ENCODE measurements around the gene MEG3.
"Not testable (repeated sequence)": the region's sequence is repeated elsewhere in the genome, so short reads cannot be mapped to it uniquely, and the experiment has no call there.

The MEG3 gene

DNA sequence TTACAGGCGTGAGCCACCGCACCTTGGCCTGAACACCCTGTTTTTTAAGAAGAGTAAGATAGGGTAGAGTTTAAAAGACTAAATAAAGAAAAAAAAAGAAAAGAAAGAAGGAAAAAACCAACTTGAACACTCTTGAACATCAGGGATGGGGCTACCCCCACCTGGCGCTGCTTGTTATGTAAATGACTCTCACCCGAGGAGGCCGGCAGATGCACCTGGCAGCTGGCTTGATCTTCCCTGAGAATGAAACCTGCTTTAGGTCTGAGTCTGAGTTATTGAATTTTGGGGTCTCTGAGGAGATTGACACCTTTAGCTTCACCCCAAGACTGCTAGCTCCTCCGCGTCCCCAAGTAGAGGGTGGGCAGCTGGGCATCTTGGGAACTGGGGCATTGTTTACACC is 15.5 kb upstream of the MEG3 start:
- no peak overlapping the region for H3K27ac ChIP-seq
- H3K4me3 ChIP-seq: no peak overlapping the region

GRCh38 chr14:100810861-100811461 is 15.0 kb upstream of the MEG3 start:
- Histone ChIP-seq H3K4me3 (no peak overlapping the region), H3K27ac (no peak overlapping the region)

DNA sequence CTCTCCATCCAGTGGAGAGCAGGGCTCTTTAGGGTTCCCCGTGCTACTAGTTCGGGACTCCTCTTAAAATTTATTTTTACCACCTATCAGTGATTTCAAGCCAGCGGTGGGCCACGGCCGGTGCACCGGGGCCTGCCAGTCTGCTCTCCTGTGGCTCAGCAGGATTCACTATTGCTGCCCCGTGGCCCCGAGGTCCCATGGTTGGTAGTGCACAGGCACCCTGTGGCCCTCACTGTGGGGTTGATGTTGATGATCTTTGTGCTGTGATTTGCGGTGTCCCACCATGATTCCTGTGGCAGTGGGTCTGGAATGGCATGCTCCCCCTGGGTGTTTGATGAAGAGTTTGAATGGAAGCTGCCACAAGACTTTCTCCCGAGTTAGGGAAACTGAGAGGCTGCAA is 12.6 kb upstream of the MEG3 start:
- no peak overlapping the region for H3K27ac ChIP-seq
- H3K4me3 ChIP-seq: no peak overlapping the region

GRCh38 chr14:100815478-100816285 is 10.2 kb upstream of the MEG3 start:
- no peak overlapping the region for H3K27ac ChIP-seq
- H3K4me3 ChIP-seq: no peak overlapping the region

GRCh38 chr14:100816286-100816949 is 9.5 kb upstream of the MEG3 start:
- Histone ChIP-seq H3K27ac (no peak overlapping the region), H3K4me3 (no peak overlapping the region)

GRCh38 chr14:100816950-100817901 is 8.7 kb upstream of the MEG3 start:
- Histone ChIP-seq H3K27ac (no peak overlapping the region), H3K4me3 (no peak overlapping the region)

GRCh38 chr14:100818221-100818699 is 7.7 kb upstream of the MEG3 start:
- no peak overlapping the region for H3K4me3 ChIP-seq
- H3K27ac ChIP-seq: no peak overlapping the region

DNA sequence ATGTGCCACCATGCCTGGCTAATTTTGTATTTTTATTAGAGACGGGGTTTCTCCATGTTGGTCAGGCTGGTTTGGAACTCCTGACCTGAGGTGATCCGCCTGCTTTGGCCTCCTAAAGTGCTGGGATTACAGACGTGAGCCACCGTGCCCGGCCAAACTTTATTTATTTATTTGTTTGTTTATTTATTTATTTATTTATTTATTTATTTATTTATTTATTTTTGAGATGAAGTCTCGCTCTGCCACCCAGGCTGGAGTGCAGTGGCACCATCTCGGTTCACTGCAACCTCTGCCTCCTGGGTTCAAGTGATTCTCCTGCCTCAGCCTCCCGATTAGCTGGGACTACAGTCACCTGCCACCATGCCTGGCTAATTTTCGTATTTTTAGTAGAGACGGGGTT is 7.0 kb upstream of the MEG3 start:
- not testable (repeated sequence) for H3K27ac ChIP-seq, H3K4me3 ChIP-seq

GRCh38 chr14:100819453-100819828 is 6.5 kb upstream of the MEG3 start:
- no peak overlapping the region for H3K4me3 ChIP-seq
- H3K27ac ChIP-seq: no peak overlapping the region

DNA sequence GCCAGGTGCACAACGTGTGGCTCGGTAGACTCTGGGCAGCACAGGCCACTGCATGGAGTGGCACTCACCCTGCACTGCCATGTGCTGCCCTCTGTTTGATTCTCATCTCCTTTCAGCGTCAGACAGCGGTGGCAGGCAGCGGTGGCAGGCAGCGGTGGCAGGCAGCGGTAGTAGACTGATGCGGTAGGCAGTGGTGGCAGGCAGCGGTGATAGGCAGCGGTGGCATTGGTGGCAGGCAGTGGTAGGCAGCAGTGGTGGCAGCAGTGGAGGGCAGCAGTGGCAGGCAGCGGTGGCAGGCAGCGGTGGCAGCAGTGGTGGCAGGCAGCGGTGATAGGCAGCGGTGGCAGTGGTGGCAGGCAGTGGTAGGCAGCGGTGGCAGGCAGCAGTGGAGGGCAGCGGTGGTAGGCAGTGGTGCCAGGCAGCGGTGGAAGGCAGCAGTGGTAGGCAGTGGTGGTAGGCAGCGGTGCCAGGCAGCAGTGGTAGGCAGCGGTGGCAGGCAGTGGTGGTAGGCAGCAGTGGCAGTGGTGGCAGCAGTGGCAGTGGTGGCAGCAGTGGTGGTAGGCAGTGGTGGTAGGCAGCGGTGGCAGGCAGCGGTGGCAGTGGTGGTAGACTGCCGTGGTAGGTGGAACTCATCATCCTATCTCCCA is 6.0 kb upstream of the MEG3 start:
- Histone ChIP-seq H3K4me3 (no peak overlapping the region), H3K27ac (no peak overlapping the region)

DNA sequence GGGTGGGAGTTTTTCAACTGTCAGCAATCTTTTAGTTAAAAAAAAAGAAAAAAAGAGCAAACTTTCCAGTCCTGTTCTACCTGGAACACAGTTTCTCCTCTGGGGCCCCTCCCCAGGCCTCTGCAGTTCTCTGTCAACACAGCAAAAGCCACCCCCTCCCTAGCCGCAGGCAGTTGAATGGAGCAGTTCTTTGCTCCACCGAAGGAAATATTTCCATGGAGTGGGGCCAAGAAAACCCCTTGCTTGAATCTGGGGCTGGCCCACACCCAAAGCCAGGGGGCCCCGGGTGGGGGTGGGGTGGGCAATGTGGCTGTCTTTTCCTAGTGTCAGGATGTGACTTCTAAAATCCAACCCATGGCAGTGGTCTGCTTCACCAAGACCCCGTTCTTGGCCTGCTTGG is 5.0 kb upstream of the MEG3 start:
- Histone ChIP-seq H3K4me3 (no peak overlapping the region), H3K27ac (no peak overlapping the region)

DNA sequence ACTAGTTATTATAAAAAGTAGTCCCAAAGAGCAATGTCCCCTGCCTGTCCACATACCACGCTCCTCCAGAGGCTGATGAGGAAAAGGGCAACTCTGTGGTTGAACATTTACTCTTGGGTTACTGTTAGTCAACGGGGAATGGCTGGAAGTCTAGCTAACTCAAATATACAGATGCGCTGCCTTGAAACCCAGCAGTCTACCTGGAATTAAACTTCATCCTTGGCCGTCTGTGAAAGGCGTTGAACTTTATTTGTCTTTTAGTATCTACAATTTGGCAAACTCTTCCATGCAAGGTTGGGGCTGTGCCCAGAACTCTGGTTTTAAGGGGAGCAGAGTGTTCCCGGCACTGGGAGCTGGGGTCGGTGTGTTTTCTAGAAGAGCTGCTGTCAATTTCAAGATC is 3.9 kb upstream of the MEG3 start:
- Histone ChIP-seq H3K4me3 (no peak overlapping the region), H3K27ac (no peak overlapping the region)

GRCh38 chr14:100822532-100823296 is 3.2 kb upstream of the MEG3 start:
- Histone ChIP-seq H3K27ac (no peak overlapping the region), H3K4me3 (no peak overlapping the region)

DNA sequence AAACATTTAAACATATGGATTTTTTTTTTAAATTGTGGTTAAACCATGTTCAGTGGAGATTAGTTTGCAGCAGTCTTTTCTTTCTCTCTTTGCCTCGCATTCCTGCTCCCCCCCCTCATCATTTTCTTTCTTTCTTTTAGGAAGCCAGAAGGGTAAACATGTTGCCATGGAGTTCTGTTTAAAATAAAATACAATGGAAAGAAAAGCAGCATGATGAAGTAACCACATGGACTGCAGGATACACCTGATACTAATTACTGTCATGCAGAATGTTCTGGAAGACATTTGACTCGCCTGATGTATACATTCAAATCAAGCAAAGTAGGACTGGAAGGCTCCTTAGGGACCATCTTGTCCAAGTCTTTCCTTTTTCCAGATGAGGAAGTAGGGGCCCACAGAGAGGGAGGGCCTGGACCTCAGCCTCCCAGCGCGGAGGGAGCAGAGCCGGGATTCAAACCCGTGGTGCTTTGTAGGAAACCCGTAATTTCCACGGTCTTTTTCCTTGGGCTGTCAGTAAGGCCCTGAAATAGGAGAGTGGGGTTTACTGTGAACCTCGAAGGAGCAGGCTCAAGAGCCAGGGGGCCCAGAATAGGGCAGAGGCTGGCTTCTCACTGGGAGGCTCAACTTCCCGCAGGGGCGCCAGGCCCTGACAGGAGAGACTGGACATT is 2.4 kb upstream of the MEG3 start:
- H3K27ac ChIP-seq: no peak overlapping the region

DNA sequence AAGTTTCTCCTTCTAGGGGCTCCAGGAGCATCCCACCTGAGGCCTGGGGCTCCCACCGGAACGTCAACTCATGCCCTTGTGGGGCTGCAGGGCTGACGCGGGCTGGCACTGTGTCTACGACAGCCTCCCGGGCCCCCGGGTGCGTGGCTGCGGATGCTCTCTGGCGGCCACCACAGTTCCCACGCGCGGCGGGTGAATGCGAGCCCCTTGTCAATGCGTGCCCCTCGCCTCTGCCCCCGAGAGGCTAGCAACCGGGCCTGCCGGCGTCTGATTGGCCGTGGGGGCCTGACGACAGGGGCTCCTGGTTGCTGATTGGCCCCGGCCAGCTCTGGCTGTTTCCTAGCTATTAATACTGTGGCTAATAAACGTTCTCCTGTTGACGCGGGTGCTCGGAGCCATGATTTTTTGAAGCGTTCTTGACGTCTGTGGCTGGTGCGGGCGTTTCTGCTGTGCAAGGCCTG is 1.8 kb upstream of the MEG3 start:
- H3K4me3 ChIP-seq: no peak overlapping the region
- no peak overlapping the region for H3K27ac ChIP-seq

More for the DNA sequence above, 2.4 kb upstream of the MEG3 start:
- H3K4me3 ChIP-seq: no peak overlapping the region

GRCh38 chr14:100824901-100825712 is 811 bp upstream of the MEG3 start:
- H3K4me3 ChIP-seq: peak overlapping the region in 3 of 7 experiments; percentile 18 to 25 (median 24)

More at GRCh38 chr14:100824901-100825712, 811 bp upstream of the MEG3 start:
- H3K27ac ChIP-seq: peak overlapping the region in 2 of 21 experiments; percentile 26 to 35
